ENCODE results near the gene YBX1.

Gene YBX1

DNA sequence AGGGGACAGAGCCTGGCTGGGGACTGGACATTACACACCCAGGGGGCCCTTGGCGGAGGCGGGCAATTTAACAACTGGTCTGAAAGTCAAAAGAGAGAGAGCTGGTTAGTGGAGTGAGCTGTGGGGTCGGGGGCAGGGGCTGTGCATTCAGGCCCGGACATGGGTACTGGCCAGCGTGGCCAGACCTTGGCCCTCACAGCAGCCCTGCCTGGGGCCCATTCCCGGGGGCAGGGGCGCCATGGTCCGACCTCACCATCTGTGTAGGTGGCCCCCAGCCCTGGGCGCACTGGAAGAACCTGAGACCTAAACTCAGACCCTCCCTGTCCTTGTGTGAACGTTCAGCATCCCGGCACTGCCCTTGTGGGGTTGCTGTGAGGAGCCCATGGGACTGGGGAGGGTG is 52.8 kb downstream of the YBX1 start:
- no peak for DNase-seq (ENCODE audit: low read depth)
- TF ChIP-seq, protein P1, sequence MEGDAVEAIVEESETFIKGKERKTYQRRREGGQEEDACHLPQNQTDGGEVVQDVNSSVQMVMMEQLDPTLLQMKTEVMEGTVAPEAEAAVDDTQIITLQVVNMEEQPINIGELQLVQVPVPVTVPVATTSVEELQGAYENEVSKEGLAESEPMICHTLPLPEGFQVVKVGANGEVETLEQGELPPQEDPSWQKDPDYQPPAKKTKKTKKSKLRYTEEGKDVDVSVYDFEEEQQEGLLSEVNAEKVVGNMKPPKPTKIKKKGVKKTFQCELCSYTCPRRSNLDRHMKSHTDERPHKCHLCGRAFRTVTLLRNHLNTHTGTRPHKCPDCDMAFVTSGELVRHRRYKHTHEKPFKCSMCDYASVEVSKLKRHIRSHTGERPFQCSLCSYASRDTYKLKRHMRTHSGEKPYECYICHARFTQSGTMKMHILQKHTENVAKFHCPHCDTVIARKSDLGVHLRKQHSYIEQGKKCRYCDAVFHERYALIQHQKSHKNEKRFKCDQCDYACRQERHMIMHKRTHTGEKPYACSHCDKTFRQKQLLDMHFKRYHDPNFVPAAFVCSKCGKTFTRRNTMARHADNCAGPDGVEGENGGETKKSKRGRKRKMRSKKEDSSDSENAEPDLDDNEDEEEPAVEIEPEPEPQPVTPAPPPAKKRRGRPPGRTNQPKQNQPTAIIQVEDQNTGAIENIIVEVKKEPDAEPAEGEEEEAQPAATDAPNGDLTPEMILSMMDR (IDR thresholded peaks at IDR 0.05; ENCODE audit: insufficient read depth, low read depth, low read length, missing control alignments) = no peak
- no peak overlapping the region for H3K4me3 ChIP-seq (ENCODE audit: low read depth, low read length)

DNA sequence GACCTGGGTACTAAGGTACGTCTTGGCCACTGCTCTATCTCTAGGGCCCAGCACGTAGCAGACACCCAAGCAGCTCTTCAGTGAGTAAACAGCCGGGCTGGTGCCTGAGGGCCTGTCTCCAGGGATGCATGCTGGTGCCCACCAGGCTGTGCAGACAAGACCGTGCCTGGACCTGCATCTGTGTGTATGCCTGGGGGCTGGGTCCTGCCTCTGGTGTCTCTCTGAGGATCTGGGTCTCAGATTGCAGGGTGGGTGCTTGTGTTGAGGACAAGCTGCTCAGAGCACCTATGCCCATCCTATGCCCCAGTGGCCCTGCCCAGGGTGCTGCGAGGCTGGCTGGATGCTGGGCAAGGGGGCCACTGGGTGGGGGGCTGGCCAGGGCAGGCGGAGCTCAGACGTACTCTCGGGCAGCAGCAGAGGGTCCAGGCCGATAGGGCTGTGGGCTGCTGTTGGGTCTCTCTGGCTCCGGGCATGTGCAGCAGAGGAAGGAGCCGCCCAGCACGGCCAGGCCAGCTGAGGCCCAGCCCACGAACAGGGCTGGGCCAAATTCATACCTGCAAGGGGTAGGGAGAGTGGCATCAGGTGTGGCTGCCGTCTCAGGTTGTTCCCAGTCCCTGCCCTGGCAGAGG is 53.4 kb downstream of the YBX1 start:
- no peak overlapping the region for H3K4me3 ChIP-seq (ENCODE audit: low read depth, low read length)
- TF ChIP-seq, protein P1 (IDR thresholded peaks at IDR 0.05; ENCODE audit: insufficient read depth, low read depth, low read length, missing control alignments) = no peak
- no peak for DNase-seq (ENCODE audit: low read depth)

DNA sequence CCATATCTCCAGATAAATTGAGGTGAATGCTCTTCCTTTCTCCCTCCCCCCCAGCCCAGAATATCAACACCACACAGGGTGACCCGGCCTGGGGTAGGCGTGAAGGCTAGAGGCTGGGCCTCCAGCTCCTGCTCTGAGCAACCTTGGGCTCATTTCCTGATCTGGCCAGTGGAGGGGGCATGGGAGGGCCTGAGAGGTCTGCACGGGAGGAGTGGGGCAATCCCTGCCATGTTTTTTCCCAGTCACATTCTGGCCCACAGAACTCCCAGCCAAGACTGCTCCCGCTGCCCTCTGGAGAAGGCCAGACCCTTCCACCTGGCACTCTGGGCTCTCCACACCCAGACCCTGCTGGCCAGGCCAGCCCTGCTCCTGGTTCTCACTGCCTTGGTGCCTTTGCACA is 53.9 kb downstream of the YBX1 start:
- DNase-seq (ENCODE audit: low read depth) = peak; percentile 21
- TF ChIP-seq, protein P1 (IDR thresholded peaks at IDR 0.05; ENCODE audit: insufficient read depth, low read depth, low read length, missing control alignments) = peak; percentile 31
- H3K4me3 ChIP-seq (ENCODE audit: low read depth, low read length) = no peak overlapping the region

DNA sequence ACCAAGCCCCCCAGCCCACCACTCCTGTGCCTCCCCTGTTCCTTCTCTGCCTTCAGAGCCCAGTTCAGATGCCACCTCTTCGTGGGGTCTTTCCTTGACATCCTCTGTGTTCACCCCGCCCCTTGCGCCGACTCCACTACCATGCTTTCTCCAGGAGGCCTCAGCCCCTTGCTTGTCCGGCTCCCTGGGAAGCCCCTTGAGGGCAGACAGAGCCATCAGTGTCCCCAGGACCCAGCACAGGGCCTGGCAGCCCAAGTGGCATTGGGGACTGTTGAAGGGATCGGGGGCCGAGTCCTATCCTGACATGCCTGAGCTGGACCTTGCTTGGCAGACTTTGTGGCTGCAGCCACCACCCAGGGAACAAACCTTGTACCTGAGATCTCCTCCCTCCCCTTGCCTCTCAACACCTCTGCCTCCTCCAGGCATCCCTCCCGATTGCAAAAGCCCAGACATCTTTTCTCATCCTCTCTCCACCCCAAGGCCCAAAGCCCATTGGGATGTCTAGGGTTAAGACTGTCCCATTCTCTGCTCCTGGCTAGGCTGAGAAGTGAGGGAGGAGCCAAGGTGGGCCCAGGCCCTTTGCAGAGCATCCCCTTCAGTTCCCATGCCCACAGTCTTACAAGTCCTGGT is 54.5 kb downstream of the YBX1 start:
- TF ChIP-seq, protein P1 (IDR thresholded peaks at IDR 0.05; ENCODE audit: insufficient read depth, low read depth, low read length, missing control alignments) = no peak
- no peak overlapping the region for H3K4me3 ChIP-seq (ENCODE audit: low read depth, low read length)
- DNase-seq (ENCODE audit: low read depth) = no peak

DNA sequence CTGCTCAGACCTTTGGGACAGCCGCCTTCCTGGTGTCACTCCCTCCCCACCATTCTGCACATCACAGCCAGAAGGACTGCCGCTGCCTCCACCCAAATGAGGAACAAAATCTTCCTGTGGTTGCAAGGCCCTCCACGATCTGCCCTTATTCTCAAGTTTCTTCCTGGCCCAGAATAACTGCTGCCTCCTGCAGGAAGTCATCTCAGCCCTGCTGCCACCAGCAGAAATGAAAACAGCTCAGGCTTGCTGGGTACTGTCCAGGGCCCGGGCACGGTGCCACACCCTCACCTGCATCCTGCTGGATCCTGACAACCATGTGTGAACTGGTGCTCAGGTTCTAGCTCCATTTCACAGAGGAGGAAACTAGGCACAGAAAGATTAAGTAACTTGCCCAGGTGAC is 55.0 kb downstream of the YBX1 start:
- DNase-seq (ENCODE audit: low read depth) = peak; percentile 55
- TF ChIP-seq, protein P1 (IDR thresholded peaks at IDR 0.05; ENCODE audit: insufficient read depth, low read depth, low read length, missing control alignments) = no peak
- no peak overlapping the region for H3K4me3 ChIP-seq (ENCODE audit: low read depth, low read length)

DNA sequence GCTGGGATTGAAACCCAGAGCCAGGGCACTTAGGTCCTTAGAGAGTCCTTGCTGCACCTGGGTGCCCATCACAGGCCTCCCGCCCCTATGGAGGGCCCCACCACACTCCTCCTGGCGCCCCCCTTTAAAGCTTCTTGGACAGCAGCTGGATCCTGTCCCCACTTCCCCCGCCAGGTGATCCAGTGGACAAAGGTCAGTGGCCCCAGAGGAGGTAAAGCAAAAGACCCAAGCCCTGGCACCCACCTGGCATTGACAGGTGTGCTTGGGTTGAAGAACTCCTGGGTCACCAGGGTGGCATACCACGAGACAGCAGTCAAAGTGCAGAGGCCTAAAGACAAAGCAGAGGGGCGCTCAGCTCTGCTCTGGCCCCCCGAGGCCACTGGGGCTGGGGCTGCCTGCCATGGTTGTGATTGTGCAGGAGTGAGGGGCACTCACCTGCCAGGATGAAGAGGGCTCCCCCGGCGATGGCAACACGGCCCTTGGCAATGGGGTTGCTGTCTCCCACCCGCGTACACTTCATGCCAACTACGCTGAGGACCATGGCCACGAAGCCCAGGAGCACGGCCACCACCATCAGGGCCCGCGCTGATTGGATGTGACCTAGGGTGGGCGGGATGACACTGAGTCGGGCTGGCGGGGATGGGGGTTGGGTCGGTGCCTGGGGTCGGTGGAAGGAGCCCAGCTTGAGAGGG is 55.9 kb downstream of the YBX1 start:
- no peak for DNase-seq (ENCODE audit: low read depth)
- TF ChIP-seq, protein P1 (IDR thresholded peaks at IDR 0.05; ENCODE audit: insufficient read depth, low read depth, low read length, missing control alignments) = no peak
- no peak overlapping the region for H3K4me3 ChIP-seq (ENCODE audit: low read depth, low read length)

Measured in GM12865 (cell line).